Astrocyte (in vitro differentiated cells and primary cell): Measurements from ENCODE around the gene GPATCH2L.

Experiments used
- CTCF ChIP-seq: IDR thresholded peaks from 2 replicates; pipeline ENCODE4 v1.5.1; 2011; ENCODE audit warnings: low read depth, mild to moderate bottlenecking, inconsistent platforms, low read length, moderate library complexity; ENCODE audit not compliant: insufficient read depth
- EZH2 ChIP-seq: IDR thresholded peaks from 2 replicates; pipeline ENCODE4 v1.6.1; 2012; ENCODE audit warnings: mild to moderate bottlenecking, low read length, inconsistent platforms; ENCODE audit not compliant: insufficient read depth

DNA sequence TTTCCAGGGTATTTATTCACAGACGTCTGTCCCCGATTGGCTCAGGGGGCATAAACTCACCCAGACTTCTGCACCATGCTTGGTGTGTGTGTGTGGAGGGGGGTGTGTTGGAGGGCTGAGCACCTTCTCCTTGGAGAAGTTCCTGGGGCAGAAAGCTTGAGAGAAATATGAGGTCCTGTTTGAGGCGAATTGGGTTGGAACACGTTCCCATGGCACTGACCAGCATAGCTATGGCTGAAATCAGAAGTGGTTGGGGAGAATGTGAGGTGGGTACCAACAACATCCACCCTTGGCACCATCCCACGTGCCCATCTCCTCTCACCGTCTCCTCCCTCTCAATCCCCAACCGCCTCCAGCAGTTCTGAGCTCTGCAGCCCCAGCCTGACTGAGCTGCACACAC, 16.0 kb upstream of the GPATCH2L start:
- TF ChIP-seq CTCF: no peak
- no peak for TF ChIP-seq EZH2
